ENCODE measurements around the gene CHST2. TPM values are rescaled to one million over a fixed set of nuclear protein-coding genes. Genes with fewer than 3 reads are reported as not detected.
"Not testable (repeated sequence)": the region's sequence is repeated elsewhere in the genome, so short reads cannot be mapped to it uniquely, and the experiment has no call there.

Gene CHST2, protein sequence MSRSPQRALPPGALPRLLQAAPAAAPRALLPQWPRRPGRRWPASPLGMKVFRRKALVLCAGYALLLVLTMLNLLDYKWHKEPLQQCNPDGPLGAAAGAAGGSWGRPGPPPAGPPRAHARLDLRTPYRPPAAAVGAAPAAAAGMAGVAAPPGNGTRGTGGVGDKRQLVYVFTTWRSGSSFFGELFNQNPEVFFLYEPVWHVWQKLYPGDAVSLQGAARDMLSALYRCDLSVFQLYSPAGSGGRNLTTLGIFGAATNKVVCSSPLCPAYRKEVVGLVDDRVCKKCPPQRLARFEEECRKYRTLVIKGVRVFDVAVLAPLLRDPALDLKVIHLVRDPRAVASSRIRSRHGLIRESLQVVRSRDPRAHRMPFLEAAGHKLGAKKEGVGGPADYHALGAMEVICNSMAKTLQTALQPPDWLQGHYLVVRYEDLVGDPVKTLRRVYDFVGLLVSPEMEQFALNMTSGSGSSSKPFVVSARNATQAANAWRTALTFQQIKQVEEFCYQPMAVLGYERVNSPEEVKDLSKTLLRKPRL
- total RNA-seq, result 2.9 and 7.1 TPM in 2 replicates

DNA sequence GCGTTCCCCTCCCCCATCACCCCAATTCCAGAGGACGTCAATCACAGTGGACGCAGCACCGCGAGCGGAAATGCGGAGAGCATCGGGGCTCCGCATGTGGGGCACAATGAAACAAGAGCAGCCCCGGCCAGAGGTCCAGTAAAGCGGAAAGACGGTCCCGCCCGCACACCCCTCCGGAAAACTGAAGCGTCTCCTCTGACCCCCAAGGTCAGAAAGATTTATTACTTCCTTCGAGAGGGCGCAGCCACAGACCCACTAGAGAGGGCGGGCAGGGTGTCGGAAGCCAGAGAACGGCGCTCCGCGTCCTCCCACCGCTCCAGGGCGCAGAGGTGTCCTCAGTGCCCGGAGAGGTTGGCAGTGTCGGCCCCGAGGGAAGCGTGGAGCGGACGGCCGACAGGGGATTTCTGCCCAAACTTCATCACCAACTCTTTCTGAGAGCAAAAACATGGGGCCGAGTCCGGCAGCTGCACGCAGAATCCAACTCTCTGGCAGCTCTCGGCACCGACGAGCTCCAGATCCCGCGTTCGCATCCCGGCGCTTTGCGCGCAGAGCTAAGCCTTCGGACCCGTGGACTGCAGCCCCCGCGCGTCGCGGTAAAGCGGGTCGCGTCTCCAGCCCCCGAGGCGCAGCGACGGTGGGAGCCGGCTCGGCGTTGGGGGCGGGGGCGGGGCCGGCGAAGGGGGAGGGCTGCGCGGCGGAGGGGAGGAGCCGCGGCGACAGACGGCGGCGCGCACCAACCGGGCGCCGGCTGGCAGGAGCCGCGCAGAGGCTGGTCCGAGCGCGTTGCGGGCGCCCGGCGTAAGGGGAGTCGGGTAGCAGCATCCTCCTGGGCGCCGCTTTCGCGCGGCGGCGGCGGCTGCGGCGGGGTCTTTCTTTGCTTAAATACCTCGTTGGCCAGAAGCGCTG is at the start of gene CHST2:
CHST2 (plus strand) TSS at position 763 of the 906 bp plus-strand sequence. CDS start 1,046 bp downstream, outside the sequence.
- no peak for DNase-seq (ENCODE audit: low read depth)

- peak; percentile 94 for DNase-seq (ENCODE audit: low read depth)
These were observed 48.5 kb upstream of the CHST2 start for GRCh38 chr3:143070977-143071551.

DNA sequence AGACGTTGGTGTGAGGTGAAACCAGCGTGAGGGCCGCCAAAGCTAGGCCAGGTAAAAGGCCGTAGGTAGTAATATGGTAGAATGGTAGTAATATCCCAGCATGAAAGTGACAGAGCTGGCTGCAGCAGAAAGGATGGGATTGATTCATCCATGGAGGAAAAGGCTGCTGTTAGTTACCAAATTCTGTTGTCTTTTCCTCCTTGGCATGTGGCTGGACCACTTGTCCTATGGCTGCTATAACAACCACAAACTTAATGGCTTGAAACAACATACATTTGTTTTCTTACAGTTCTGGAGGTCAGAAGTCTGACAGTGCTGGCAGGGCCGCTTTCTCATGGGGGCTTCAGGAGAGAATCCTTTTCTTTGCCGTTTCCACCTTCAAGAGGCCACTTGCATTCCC is 47.8 kb upstream of the CHST2 start:
- no peak for DNase-seq (ENCODE audit: low read depth)

DNA sequence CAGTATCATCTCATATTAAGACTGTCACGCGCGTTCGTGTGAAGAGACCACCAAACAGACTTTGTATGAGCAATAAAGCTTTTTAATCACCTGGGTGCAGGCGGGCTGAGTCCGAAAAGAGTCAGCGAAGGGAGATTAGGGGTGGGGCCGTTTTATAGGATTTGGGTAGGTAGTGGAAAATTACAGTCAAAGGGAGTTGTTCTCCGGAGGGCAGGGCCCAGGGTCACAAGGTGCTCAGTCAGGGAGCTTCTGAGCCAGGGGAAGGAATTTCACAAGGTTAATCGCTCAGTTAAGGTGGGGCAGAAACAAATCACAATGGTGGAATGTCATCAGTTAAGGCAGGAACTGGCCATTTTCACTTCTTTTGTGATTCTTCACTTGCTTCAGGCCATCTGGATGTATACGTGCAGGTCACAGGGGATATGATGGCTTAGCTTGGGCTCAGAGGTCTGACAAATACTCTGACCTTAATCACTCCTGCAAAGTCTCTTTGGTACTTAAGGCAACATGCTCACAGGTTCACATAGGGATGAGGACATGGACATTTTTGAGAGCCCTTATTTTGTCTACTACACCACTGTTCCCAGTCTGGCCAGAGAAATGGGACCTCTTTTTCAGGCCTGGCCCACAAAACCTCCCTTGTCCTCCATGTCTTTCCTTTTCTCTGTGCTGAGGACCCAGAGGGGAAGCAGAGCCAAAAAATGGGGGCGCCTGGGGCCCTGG is 47.1 kb upstream of the CHST2 start:
- DNase-seq (ENCODE audit: low read depth), result not testable (repeated sequence)

DNA sequence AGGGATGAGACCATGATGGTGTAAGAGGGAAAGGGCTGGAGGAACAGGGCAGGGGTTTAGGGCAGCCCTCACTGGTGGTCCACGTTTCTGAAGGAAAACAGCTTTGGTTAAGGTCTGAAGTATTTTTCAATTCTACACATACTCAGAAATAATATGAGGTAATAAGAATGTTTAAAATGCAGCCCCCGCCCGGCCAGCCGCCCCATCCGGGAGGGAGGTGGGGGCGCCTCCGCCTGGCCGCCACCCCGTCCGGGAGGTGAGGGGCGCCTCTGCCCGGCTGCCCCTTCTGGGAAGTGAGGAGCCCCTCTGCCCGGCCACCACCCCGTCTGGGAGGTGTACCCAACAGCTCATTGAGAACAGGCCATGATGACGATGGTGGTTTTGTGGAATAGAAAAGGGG is 46.0 kb upstream of the CHST2 start:
- DNase-seq (ENCODE audit: low read depth), result not testable (repeated sequence)

DNA sequence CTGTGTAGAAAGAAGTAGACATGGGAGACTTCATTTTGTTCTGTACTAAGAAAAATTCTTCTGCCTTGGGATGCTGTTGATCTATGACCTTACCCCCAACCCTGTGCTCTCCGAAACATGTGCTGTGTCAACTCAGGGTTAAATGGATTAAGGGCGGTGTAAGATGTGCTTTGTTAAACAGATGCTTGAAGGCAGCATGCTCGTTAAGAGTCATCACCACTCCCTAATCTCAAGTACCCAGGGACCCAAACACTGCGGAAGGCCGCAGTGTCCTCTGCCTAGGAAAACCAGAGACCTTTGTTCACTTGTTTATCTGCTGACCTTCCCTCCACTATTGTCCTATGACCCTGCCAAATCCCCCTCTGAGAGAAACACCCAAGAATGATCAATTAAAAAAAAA is 45.6 kb upstream of the CHST2 start:
- not testable (repeated sequence) for DNase-seq (ENCODE audit: low read depth)

DNA sequence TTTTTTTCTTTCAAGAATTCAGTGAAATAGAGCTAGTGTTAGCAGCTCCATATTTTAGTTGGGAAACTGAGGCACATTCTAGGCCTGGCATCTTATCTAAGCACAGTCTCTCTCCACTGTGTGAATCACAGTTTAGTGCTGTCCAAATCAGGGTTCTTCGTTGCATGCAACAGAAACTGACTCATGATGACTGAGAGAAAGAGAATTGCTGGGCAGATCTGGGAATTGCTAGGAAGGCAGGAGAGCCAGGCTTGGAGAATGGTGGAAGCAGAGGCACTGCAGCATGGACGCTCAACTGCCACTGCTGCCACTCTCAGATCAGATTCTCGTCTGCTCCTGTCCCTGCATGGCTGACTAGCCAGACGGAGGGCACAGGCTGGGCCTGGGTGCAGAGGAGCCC is 40.7 kb upstream of the CHST2 start:
- peak; percentile 55 for DNase-seq (ENCODE audit: low read depth)

GRCh38 chr3:143080196-143080595 is 39.4 kb upstream of the CHST2 start:
- DNase-seq (ENCODE audit: low read depth), result no peak

DNA sequence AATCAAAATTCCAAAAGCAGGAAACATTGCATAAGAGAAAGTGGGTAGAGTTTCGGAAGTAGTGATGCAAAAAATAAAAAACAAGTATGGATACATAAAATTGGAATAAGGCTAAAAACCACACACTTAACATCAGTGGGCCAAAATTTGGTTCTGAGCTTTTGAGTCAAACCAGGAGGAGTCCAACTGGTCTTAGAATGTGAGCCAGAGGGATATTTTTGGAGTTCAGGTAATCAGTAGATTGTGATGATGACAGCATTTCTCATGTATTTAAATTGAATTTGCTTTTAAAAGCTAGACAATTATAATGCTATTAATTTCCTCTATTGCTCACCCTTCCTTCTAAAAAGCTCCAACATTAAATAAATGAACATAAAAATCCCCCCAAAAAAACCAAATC is 38.2 kb upstream of the CHST2 start:
- no peak for DNase-seq (ENCODE audit: low read depth)

GRCh38 chr3:143081844-143082778 is 37.5 kb upstream of the CHST2 start:
- no peak for DNase-seq (ENCODE audit: low read depth)

- DNase-seq (ENCODE audit: low read depth), result no peak
These were observed 35.8 kb upstream of the CHST2 start for GRCh38 chr3:143083781-143084180.

DNA sequence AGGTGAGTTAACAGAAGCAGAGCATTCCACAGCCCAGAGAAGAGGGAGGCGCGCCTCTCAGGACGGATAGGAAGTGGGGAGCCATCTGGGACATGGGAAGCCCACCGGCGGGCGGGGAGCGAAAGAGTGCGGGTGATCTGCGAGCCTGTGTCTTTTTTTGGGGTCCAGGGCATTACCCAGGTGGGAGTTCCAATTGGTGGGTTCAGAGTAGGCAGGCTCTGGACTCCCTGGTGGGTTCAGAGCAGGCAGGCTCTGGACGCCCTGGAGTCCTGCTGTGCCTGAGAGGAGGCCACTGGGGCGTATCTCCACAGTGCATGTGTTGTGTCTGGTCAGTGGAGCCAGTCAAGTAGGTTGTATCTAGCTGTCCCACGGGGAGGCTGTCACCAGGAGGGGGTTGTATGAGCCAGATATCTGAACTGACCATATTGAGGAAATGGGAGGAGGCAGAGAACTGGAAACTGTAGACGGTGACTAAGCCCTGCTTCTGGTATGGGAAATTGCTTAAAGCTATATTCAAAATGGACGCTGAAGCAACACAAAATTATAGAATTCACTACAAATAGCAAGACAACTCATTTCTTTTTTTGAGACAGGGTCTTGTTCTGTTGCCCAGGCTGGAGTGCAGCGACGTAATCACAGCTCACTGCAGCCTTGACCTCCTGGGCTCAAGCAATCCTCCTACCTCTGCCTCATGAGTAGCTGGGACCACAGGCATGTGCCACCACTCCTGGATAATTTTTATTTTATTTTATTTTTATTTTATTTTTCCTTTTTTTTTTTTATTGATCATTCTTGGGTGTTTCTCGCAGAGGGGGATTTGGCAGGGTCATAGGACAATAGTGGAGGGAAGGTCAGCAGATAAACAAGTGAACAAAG is 34.5 kb upstream of the CHST2 start:
- DNase-seq (ENCODE audit: low read depth), result peak; percentile 58

DNA sequence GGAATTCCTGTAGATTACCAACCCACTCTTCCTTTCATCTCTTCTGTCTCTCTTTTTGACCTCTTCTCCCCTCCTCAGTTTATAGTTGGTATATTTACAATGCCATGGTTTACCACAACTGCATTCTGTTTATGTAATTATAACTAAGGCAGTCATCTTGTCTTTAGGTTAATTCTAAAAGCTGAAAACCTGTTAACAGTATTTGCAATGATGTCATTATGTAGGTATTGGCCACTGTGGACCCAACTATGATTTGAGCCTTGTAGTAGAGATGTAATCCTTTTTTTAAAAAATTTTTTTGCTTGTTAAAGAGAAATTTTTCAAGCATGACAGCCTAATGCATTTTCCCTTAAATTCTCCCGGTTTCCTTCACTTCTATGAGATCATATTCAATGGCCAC is 30.7 kb upstream of the CHST2 start:
- DNase-seq (ENCODE audit: low read depth), result no peak

DNA sequence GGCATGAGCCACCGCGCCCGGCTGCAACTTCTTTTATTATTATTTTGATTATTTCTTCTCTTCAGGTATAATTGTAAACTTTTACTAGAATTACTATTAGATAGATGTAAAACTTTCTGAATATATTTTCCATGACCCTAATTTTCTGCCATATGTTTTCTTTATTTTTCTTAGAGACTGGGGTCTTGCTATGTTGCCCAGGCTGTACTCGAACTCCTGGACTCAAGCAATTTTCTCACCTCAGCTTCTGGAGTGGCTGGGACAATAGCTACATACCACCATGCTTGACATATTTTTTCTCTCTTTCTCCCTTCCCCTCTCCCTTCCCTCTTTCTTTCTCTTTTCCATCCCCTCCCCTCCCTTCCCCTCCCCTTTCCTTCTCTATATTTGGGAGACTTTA is 29.6 kb upstream of the CHST2 start:
- no peak for DNase-seq (ENCODE audit: low read depth)

- no peak for DNase-seq (ENCODE audit: low read depth)
These were observed 29.1 kb upstream of the CHST2 start for GRCh38 chr3:143090486-143090885.

- peak; percentile 8 for DNase-seq (ENCODE audit: low read depth)
These were observed 28.4 kb upstream of the CHST2 start for GRCh38 chr3:143090976-143091837.

- DNase-seq (ENCODE audit: low read depth), result no peak
These were observed 27.4 kb upstream of the CHST2 start for GRCh38 chr3:143092191-143092590.

GRCh38 chr3:143095813-143096212 is 23.8 kb upstream of the CHST2 start:
- DNase-seq (ENCODE audit: low read depth), result no peak

Measured in renal cortical epithelial cell (primary cell).